ENCODE data around the gene MAPKAPK2.

GRCh38 chr1:206779638-206780037, 94.9 kb downstream of the MAPKAPK2 start:
- TF ChIP-seq EP300 (conservative IDR thresholded peaks at IDR 0.05; ENCODE audit: poor library complexity, severe bottlenecking) (no peak), CTCF (IDR thresholded peaks at IDR 0.05; ENCODE audit: poor library complexity, severe bottlenecking) (no peak), REST (IDR thresholded peaks at IDR 0.05; ENCODE audit: borderline replicate concordance) (no peak), RAD21 (conservative IDR thresholded peaks at IDR 0.05) (no peak), POLR2AphosphoS5 (IDR thresholded peaks at IDR 0.05) (no peak)
